ENCODE results near the gene RAB15. TPM values are rescaled to one million over a fixed set of nuclear protein-coding genes. Genes with fewer than 3 reads are reported as not detected.

Gene RAB15
- total and polyA plus RNA-seq, 3 donors from 2014 or later: 1.9 to 4.0 (median 3.2) TPM

- H3K36me3 ChIP-seq (ENCODE audit: low read depth, missing control alignments): no peaks in the 10 kb centered on the region
- TF ChIP-seq, protein P1, sequence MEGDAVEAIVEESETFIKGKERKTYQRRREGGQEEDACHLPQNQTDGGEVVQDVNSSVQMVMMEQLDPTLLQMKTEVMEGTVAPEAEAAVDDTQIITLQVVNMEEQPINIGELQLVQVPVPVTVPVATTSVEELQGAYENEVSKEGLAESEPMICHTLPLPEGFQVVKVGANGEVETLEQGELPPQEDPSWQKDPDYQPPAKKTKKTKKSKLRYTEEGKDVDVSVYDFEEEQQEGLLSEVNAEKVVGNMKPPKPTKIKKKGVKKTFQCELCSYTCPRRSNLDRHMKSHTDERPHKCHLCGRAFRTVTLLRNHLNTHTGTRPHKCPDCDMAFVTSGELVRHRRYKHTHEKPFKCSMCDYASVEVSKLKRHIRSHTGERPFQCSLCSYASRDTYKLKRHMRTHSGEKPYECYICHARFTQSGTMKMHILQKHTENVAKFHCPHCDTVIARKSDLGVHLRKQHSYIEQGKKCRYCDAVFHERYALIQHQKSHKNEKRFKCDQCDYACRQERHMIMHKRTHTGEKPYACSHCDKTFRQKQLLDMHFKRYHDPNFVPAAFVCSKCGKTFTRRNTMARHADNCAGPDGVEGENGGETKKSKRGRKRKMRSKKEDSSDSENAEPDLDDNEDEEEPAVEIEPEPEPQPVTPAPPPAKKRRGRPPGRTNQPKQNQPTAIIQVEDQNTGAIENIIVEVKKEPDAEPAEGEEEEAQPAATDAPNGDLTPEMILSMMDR (IDR thresholded peaks at IDR 0.05): no peak
- TF ChIP-seq POLR2A (IDR thresholded peaks at IDR 0.05): no peak
- 97 to 100% methylated on average over 3 of the region's 3 CpGs for WGBS, 2 donors
- H3K4me1 ChIP-seq: no peaks in the 10 kb centered on the region
- H3K4me3 ChIP-seq: no peak overlapping the region
- DNase-seq: no peak
- H3K9me3 ChIP-seq: no peaks in the 10 kb centered on the region
- intact Hi-C loops (cut with DNase I; ENCODE audit: low total_unique reads): no loop called here
- no peak overlapping the region for H3K27ac ChIP-seq
- no peaks in the 10 kb centered on the region for H3K27me3 ChIP-seq
Observed at GRCh38 chr14:64993266-64993930, 21.3 kb upstream of the RAB15 start.

GRCh38 chr14:64992328-64992885 lies 20.3 kb upstream of the RAB15 start:
- Histone ChIP-seq H3K27me3 (no peaks in the 10 kb centered on the region), H3K36me3 (ENCODE audit: low read depth, missing control alignments) (no peaks in the 10 kb centered on the region), H3K4me1 (no peaks in the 10 kb centered on the region), H3K27ac (no peak overlapping the region), H3K4me3 (no peak overlapping the region), H3K9me3 (no peaks in the 10 kb centered on the region)
- no peak for TF ChIP-seq POLR2A (IDR thresholded peaks at IDR 0.05)
- TF ChIP-seq, protein P1 (IDR thresholded peaks at IDR 0.05): no peak
- DNase-seq: no peak
- intact Hi-C loops (cut with DNase I; ENCODE audit: low total_unique reads): no loop called here
- 60 to 71% methylated on average over 5 of the region's 5 CpGs for WGBS, 2 donors

- no peak overlapping the region for H3K27ac ChIP-seq
- H3K4me3 ChIP-seq: no peak overlapping the region
- no peak for DNase-seq
- H3K9me3 ChIP-seq: no peaks in the 10 kb centered on the region
- H3K27me3 ChIP-seq: no peaks in the 10 kb centered on the region
- H3K4me1 ChIP-seq: no peaks in the 10 kb centered on the region
- TF ChIP-seq, protein P1 (IDR thresholded peaks at IDR 0.05): no peak
- no peak for TF ChIP-seq POLR2A (IDR thresholded peaks at IDR 0.05)
- WGBS, 2 donors: 82 to 84% methylated on average over 4 of the region's 4 CpGs
- no peaks in the 10 kb centered on the region for H3K36me3 ChIP-seq (ENCODE audit: low read depth, missing control alignments)
- intact Hi-C loops (cut with DNase I; ENCODE audit: low total_unique reads): no loop called here
Observed at GRCh38 chr14:64990939-64991338, 18.8 kb upstream of the RAB15 start.

GRCh38 chr14:64990296-64990695 lies 18.2 kb upstream of the RAB15 start:
- no peaks in the 10 kb centered on the region for H3K36me3 ChIP-seq (ENCODE audit: low read depth, missing control alignments)
- intact Hi-C loops (cut with DNase I; ENCODE audit: low total_unique reads): no loop called here
- no peaks in the 10 kb centered on the region for H3K27me3 ChIP-seq
- H3K4me1 ChIP-seq: no peaks in the 10 kb centered on the region
- WGBS, 2 donors: 71 to 72% methylated on average over 3 of the region's 3 CpGs
- DNase-seq: no peak
- H3K4me3 ChIP-seq: no peak overlapping the region
- TF ChIP-seq, protein P1 (IDR thresholded peaks at IDR 0.05): no peak
- TF ChIP-seq POLR2A (IDR thresholded peaks at IDR 0.05): no peak
- H3K27ac ChIP-seq: no peak overlapping the region
- H3K9me3 ChIP-seq: no peaks in the 10 kb centered on the region

DNA sequence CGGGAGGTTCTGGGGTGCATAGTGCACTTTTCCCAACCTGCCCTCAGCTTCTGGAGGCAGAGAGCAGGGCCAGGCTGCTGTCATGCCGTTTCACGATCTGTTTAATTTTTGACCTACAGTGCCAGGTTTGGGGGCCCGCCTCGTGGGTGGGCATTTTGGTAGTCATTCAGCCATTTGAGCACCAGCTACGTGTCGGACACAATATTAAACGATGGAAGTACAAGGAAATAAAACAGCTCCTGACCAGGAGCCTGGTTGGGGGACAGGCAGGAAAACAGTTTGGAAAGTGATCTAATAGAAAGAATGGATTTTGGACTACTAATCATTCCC lies 15.3 kb upstream of the RAB15 start:
- Histone ChIP-seq H3K36me3 (ENCODE audit: low read depth, missing control alignments) (no peaks in the 10 kb centered on the region), H3K4me1 (no peaks in the 10 kb centered on the region), H3K9me3 (no peaks in the 10 kb centered on the region), H3K27me3 (no peaks in the 10 kb centered on the region), H3K4me3 (peak overlapping the region; percentile 72 to 76), H3K27ac (peak overlapping the region; percentile 78 to 90)
- DNase-seq: no peak
- WGBS, 2 donors: 0 to 1% methylated on average over 7 to 8 of the region's 8 CpGs
- intact Hi-C loops (cut with DNase I; ENCODE audit: low total_unique reads): no loop called here
- TF ChIP-seq POLR2A (IDR thresholded peaks at IDR 0.05): no peak
- TF ChIP-seq, protein P1 (IDR thresholded peaks at IDR 0.05): no peak
